Stimulated activated CD8-positive, alpha-beta memory T cell treated with anti-CD3 and anti-CD28 coated beads, Interleukin-12 subunit alpha, Interleukin-12 subunit beta, amount 100 ng/mL, for 24 hours (primary cell): ENCODE results near the gene CACNG4.

ENCODE experiments used
- DNase-seq: peaks from one replicate; pipeline ENCODE4 v3.0.0-alpha.2; 2020; ENCODE audit errors: extremely low read depth

The CACNG4 gene

GRCh38 chr17:66985338-66986237 lies 21.1 kb downstream of the CACNG4 start:
- no peak for DNase-seq

- DNase-seq: no peak
Measured at GRCh38 chr17:66986659-66987058, 22.2 kb downstream of the CACNG4 start.

- no peak for DNase-seq
Measured at GRCh38 chr17:66987059-66987616, 22.6 kb downstream of the CACNG4 start.

GRCh38 chr17:66988069-66988798 lies 23.7 kb downstream of the CACNG4 start:
- DNase-seq: no peak

GRCh38 chr17:66989076-66989475 lies 24.6 kb downstream of the CACNG4 start:
- no peak for DNase-seq

DNA sequence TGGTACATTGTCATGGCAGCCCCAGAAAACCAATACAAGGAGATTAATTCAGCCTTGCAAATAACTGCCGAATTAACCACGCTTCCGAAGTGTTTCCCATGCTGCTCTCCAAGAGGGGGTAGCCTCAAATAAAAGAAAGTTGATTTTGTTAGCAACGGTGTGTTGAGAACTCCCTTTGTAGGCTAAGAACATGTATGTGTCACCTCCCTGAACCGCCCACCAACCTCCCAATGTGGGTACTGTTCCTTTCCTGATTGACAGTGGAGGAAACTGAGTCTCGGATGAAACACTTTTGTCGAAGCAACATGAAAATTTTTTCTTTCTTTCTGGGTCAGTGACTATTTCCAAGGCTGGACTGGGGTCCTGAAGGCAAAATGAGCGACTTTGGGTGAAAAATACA lies 25.1 kb downstream of the CACNG4 start:
- DNase-seq: no peak

GRCh38 chr17:66990047-66990446 lies 25.5 kb downstream of the CACNG4 start:
- DNase-seq: no peak

GRCh38 chr17:66992911-66993442 lies 28.5 kb downstream of the CACNG4 start:
- DNase-seq: no peak

DNA sequence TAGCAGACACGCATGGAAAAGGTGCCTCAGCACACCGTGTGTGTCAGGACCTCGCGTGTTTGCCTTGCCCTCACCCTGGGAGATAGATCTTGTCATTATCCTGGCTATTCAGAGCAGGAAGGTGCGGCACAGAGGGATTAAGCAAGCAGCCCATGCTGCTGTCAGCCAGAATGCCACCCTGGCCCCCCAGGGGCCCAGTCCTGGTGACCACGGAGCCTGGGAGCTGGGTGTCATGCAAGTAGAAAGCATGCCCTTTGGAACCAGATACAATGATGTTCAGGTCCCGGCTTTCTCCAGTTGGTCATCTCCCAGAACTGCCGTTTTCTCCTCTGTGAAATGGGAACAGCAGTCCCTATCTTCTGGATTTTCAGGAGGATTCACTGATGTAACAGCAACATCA lies 29.9 kb downstream of the CACNG4 start:
- DNase-seq: no peak

DNA sequence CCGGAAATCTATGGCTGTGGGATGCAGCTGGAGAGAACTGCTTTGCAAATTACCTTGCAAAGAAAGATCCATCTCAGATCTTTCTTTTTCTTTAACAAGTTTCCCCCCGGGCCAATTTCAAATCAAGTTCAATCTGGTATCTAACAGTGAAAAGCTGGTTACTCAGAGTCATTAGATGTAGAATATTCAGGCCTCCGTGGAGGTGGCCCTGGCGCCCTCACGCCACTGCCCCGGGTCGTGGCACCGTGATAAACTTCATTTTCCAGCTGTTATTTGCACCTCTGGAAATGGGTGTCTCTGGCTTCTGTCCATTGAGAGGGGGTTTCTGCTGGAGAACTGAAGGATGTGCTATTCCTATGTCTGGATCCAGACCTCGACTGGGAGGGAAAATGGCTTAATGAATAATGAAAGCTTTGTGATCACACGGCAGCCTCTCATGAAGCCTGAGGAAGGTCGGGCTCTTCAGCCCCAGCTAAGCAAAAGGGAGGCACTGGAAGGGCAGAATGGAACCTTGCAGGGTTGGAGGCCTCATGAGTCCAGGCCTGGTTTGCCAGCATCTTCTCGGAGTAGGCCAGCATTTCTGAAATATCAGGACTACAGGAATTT lies 30.5 kb downstream of the CACNG4 start:
- DNase-seq: no peak

GRCh38 chr17:66995944-66996343 lies 31.4 kb downstream of the CACNG4 start:
- no peak for DNase-seq

GRCh38 chr17:66996926-66997325 lies 32.4 kb downstream of the CACNG4 start:
- no peak for DNase-seq

- DNase-seq: no peak
Measured at GRCh38 chr17:67003231-67003630, 38.7 kb downstream of the CACNG4 start.

DNA sequence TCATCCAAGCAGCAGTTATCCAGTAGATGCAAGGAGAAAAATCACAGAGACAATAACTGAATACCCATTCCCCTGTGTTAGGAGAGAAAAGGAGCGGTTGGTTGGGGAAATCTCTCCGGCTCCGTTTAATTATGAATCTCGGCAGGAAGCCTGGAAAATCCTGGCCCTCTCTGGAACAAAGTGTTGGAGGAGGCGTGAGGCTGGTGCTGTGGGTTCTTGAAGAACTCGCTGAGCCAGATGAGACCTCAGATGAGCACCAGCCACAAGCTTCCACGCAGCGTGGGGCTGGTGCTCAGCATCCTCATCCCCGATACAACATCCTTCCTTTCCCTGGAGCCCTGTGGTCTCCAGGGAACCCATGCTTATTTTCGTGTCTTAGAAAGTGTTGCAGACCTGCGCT lies 39.7 kb downstream of the CACNG4 start:
- DNase-seq: no peak

DNA sequence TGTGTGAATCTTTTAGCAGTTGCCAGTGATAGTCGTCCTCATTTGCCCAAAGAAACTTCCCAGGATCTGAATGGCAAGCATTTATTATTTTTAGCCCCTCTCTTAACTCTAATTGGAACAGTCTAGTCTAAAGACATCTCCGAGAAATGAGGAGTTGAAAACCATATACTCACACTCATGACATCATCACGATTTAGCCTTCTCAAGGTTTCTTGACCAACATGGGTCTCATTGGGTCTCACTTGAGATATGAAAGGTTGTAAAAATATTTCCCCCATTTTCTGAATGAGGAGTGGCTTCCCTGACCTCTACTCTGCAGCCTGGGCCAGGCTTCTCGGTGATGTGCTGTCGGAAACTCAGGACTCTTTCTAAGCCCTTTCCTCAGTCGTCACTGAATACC lies 42.8 kb downstream of the CACNG4 start:
- no peak for DNase-seq

- DNase-seq: no peak
Measured at GRCh38 chr17:67008101-67008500, 43.6 kb downstream of the CACNG4 start.

DNA sequence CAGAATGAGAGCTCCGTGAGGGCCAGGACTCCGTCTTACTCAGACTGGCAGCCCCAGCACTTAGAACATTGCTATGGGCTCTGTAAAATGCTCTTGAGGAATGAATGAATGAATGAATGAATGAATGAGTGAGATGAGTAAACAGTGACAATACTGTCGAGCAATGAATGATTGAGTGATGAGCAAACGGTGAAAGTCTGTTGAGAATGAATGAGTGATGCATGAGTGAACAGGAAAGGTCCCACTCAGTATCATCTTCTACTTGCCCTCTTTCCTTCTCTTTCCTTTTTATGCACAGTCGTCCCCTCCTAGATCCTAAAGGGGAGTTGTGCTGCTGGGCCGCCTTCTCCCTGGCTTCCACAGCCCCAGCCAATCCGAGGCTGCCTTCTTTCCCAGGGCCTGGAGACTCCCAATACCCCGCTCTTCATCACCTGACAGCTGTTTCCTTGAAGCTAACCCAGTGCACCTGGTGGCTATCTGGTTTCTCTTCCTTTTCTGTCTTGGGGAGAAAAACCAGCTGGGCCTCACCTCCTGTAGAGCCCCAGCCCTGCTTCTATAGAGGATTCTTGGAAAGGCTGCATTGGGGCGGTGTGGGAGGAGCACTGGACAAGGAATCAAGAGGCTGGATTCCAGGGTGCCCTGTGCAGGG lies 47.1 kb downstream of the CACNG4 start:
- DNase-seq: no peak

GRCh38 chr17:67013891-67014290 lies 49.4 kb downstream of the CACNG4 start:
- DNase-seq: no peak

DNA sequence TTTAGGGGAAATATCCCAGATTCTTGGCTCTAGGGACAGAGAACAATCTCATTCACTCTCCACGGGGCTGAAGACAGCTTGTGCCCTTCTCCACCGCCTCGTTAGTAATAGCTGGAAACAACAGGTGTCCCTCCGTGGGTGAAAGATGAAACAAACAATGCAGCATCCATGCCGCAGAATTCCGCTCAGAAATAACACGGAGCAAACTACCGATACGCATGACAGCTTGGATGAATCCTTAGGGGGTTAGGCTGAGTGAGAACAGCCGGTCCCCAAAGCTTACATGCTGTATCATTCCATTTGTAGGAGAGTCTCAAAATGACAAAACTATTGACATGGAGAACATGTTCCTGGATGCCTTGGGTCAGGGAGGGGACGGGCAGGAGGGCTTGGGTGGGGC lies 50.5 kb downstream of the CACNG4 start:
- no peak for DNase-seq

DNA sequence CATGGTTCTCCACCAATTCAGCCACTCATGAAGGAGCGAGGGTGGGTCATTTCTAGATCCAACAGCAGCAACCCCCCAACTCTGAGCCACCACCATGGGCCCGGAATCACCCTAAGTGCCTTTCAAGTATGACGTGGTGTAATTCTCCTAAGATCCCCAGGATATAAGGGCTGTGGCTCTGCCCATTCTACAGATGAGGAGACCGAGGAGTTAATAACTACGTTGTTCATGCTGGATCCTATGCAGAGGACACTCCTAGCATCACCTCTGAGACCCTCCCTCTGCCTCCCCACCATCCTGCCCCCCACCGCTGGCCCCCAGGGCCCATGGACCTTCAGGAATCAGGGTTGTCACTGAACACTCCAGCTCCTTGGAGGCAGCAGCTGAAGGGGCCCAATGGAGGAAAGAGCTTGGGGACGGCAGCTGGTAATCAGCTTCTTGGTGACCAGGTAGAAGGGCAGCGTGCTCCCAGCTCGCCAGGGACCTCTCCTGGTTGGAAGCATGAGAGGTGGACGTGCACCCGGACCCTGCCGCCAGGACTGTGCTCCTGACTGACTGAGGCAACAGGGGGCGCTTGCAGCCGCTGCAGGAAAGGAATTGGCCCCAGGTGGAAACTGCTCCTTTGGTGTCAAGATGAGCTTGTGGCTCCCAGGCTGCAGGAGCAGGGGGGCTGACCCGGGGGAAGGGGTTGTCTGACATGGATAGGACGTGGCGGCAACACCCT lies 51.7 kb downstream of the CACNG4 start:
- DNase-seq: no peak

GRCh38 chr17:67017910-67018309 lies 53.4 kb downstream of the CACNG4 start:
- DNase-seq: no peak
